K562 (cell line): ENCODE results near the gene TRIM33. TPM values are rescaled to one million over a fixed set of nuclear protein-coding genes. Genes with fewer than 3 reads are reported as not detected.

ENCODE experiments used
- BRF1 ChIP-seq: IDR thresholded peaks from 3 replicates; pipeline ENCODE4 v1.6.1; 2011; ENCODE audit warnings: borderline replicate concordance, mild to moderate bottlenecking; ENCODE audit not compliant: insufficient read length; ENCODE audit errors: extremely low read depth
- DIDO1 ChIP-seq: fragments of 450-650 bp; IDR thresholded peaks from 2 replicates; pipeline ENCODE4 v1.6.1; 2016; ENCODE audit warnings: low read depth, missing biosample characterization, missing genetic modification characterization
- ETV1 ChIP-seq: fragments of 450-650 bp; conservative IDR thresholded peaks from 2 replicates; pipeline ENCODE4 v1.6.1; 2016; ENCODE audit warnings: missing genetic modification characterization, control low read depth, low read depth, missing compliant biosample characterization
- KAT2B ChIP-seq: IDR thresholded peaks from one replicate; pipeline ENCODE4 v1.6.1; 2012; ENCODE audit warnings: low read depth, mild to moderate bottlenecking, control low read depth, inconsistent platforms, low read length, moderate library complexity
- MAFK ChIP-seq: IDR thresholded peaks from 2 replicates; pipeline ENCODE4 v1.6.1; 2011; ENCODE audit warnings: low read length, improper control_type of control experiment
- MECOM ChIP-seq: fragments of 250-450 bp; sonication (Bioruptor Pico); IDR thresholded peaks from 2 replicates; pipeline ENCODE4 v1.8.0; 2022; ENCODE audit warnings: inconsistent platforms
- MYNN ChIP-seq, 2 experiments: sonication (generic); formaldehyde crosslinking in 1 of 2; IDR thresholded peaks; 2 replicates each; pipeline versions ENCODE4 v1.5.0 to v1.6.1; 2016 to 2020; ENCODE audit warnings: antibody characterized with exemption in 1 of 2, missing genetic modification reagents in 1 of 2
- NCOA1 ChIP-seq: fragments of 450-650 bp; IDR thresholded peaks from 2 replicates; pipeline ENCODE4 v1.6.1; 2016; ENCODE audit warnings: low read depth
- RUNX1 ChIP-seq: sonication (generic); IDR thresholded peaks from 2 replicates; pipeline ENCODE4 v1.6.1; 2016; ENCODE audit warnings: antibody characterized with exemption, low read depth
- SOX6 ChIP-seq: fragments of 450-650 bp; IDR thresholded peaks from 2 replicates; pipeline ENCODE4 v1.6.1; 2014; ENCODE audit warnings: mild to moderate bottlenecking
- XRCC5 ChIP-seq: fragments of 200-400 bp; formaldehyde crosslinking; IDR thresholded peaks from 2 replicates; pipeline ENCODE4 v1.6.1; 2017; ENCODE audit warnings: low read depth, mild to moderate bottlenecking, low read length
- ZNF589 ChIP-seq: fragments of 200-800 bp; sonication (Bioruptor generic); IDR thresholded peaks from 2 replicates; pipeline ENCODE4 v1.6.1; 2016; ENCODE audit warnings: low read depth, missing genetic modification characterization, missing compliant biosample characterization
- polyA plus RNA-seq, 8 experiments: library from polyadenylated mRNA; depleted of rRNA in 4 of 8; stranded (reverse) in 5 of 8; unstranded in 3 of 8; fragments of >200 nt; fragmentation: Nextera tagmentation in 2 of 8; fragmentation: Illumina TruSeq in 1 of 8; extraction: Ambion mirVana in 2 of 8; extraction: Trizol in 1 of 8; gene quantifications; 2 replicates each; pipeline versions ENCODE4 v1.2.1 to v1.2.3, GENCODE V29; 2011 to 2014; ENCODE audit warnings: inconsistent platforms in 1 of 8, missing spikeins in 1 of 8
- total RNA-seq, 7 experiments: library from RNA; depleted of rRNA in 6 of 7; stranded (reverse); fragments of >200 nt in 6 of 7; fragmentation: Illumina TruSeq in 2 of 7; extraction: Trizol in 2 of 7; gene quantifications; 2 replicates each; pipeline versions ENCODE4 v1.2.1 to v1.2.3, GENCODE V29; 2011 to 2021; ENCODE audit warnings: low replicate concordance in 1 of 7
- TF ChIP-seq, protein P1 (sequence below), 2 experiments: fragments of 450-650 bp; IDR thresholded peaks; 2 replicates each; pipeline ENCODE4 v1.6.1; 2016
- TF ChIP-seq, protein P2 (sequence below), 2 experiments: IDR thresholded peaks; 2 replicates each; pipeline ENCODE4 v1.6.1; 2012; ENCODE audit warnings: improper control_type of control experiment in 2 of 2, low read depth in 2 of 2, low read length in 2 of 2, borderline replicate concordance in 1 of 2
- TF ChIP-seq, protein P3 (sequence below): fragments of 450-650 bp; IDR thresholded peaks from 2 replicates; pipeline ENCODE4 v1.6.1; 2016; ENCODE audit warnings: low read depth, mild to moderate bottlenecking, moderate library complexity
- TF ChIP-seq, protein P4 (sequence below): fragments of 250-450 bp; sonication (Bioruptor Pico); IDR thresholded peaks from 2 replicates; pipeline ENCODE4 v1.8.0; 2021; ENCODE audit warnings: borderline replicate concordance, mild to moderate bottlenecking, moderate library complexity; ENCODE audit not compliant: poor library complexity, severe bottlenecking
- TF ChIP-seq, protein P5 (sequence below), 2 experiments: fragments of 450-650 bp; IDR thresholded peaks; 2 replicates each; pipeline ENCODE4 v1.6.1; 2018; ENCODE audit warnings: mild to moderate bottlenecking in 2 of 2, low read depth in 1 of 2; ENCODE audit not compliant: partially characterized antibody in 2 of 2

TRIM33 gene
- total and polyA plus RNA-seq, 9 of the 15 experiments (the other 6 are each of a cell fraction or from before 2014, with no cell fraction given), result 9.3 to 58.4 (median 40.2) TPM

DNA sequence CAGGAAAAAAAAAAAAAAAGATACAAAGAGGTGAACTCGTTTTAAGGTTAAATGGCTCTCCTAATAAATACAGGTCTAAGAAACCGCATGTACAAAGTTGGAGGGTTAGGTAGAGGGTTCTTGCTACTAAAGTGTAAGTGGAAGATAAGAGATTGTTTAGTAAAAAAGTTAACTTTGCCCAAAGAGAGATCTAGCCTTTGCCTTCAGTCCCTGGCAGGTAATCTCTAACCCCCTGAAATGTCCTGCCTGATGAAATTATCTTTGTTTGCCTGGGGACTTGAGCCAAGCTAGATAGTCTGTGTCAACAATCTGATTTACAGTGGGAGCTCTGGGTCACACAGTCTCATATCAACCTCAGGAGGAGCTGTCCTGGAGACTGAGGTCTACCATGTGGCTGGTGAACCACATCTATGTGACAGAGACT is 57.6 kb downstream of the TRIM33 start (continued):
- TF ChIP-seq, protein P1, sequence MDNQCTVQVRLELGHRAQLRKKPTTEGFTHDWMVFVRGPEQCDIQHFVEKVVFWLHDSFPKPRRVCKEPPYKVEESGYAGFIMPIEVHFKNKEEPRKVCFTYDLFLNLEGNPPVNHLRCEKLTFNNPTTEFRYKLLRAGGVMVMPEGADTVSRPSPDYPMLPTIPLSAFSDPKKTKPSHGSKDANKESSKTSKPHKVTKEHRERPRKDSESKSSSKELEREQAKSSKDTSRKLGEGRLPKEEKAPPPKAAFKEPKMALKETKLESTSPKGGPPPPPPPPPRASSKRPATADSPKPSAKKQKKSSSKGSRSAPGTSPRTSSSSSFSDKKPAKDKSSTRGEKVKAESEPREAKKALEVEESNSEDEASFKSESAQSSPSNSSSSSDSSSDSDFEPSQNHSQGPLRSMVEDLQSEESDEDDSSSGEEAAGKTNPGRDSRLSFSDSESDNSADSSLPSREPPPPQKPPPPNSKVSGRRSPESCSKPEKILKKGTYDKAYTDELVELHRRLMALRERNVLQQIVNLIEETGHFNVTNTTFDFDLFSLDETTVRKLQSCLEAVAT (IDR thresholded peaks at IDR 0.05), result no peak
- TF ChIP-seq, protein P2, sequence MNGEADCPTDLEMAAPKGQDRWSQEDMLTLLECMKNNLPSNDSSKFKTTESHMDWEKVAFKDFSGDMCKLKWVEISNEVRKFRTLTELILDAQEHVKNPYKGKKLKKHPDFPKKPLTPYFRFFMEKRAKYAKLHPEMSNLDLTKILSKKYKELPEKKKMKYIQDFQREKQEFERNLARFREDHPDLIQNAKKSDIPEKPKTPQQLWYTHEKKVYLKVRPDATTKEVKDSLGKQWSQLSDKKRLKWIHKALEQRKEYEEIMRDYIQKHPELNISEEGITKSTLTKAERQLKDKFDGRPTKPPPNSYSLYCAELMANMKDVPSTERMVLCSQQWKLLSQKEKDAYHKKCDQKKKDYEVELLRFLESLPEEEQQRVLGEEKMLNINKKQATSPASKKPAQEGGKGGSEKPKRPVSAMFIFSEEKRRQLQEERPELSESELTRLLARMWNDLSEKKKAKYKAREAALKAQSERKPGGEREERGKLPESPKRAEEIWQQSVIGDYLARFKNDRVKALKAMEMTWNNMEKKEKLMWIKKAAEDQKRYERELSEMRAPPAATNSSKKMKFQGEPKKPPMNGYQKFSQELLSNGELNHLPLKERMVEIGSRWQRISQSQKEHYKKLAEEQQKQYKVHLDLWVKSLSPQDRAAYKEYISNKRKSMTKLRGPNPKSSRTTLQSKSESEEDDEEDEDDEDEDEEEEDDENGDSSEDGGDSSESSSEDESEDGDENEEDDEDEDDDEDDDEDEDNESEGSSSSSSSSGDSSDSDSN (IDR thresholded peaks at IDR 0.05; ENCODE audit: borderline replicate concordance in 1 of 2, low read depth in 2 of 2, low read length in 2 of 2), result 0 out of 4 replicates have a peak, but pooled peaks of 1 of the 2 experiments have one; percentile 28
- TF ChIP-seq, protein P3, sequence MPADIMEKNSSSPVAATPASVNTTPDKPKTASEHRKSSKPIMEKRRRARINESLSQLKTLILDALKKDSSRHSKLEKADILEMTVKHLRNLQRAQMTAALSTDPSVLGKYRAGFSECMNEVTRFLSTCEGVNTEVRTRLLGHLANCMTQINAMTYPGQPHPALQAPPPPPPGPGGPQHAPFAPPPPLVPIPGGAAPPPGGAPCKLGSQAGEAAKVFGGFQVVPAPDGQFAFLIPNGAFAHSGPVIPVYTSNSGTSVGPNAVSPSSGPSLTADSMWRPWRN, result 0 out of 2 replicates have a peak, but pooled peaks have one; percentile 51
- TF ChIP-seq XRCC5 (no peak), SOX6 (peak; percentile 84), ETV1 (no peak), NCOA1 (0 out of 2 replicates have a peak, but pooled peaks have one; percentile 32), DIDO1 (no peak), MYNN (IDR thresholded peaks at IDR 0.05) (no peak), MYNN (CRISPR knock-in tag; IDR thresholded peaks at IDR 0.05) (no peak), BRF1 (no peak), RUNX1 (no peak), MAFK (no peak), KAT2B (no peak), MECOM (CRISPR knock-in tag) (0 out of 2 replicates have a peak, but pooled peaks have one; percentile 16), ZNF589 (no peak)
- TF ChIP-seq, protein P4, sequence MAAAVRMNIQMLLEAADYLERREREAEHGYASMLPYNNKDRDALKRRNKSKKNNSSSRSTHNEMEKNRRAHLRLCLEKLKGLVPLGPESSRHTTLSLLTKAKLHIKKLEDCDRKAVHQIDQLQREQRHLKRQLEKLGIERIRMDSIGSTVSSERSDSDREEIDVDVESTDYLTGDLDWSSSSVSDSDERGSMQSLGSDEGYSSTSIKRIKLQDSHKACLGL (CRISPR knock-in tag), result no peak
- TF ChIP-seq, protein P5, sequence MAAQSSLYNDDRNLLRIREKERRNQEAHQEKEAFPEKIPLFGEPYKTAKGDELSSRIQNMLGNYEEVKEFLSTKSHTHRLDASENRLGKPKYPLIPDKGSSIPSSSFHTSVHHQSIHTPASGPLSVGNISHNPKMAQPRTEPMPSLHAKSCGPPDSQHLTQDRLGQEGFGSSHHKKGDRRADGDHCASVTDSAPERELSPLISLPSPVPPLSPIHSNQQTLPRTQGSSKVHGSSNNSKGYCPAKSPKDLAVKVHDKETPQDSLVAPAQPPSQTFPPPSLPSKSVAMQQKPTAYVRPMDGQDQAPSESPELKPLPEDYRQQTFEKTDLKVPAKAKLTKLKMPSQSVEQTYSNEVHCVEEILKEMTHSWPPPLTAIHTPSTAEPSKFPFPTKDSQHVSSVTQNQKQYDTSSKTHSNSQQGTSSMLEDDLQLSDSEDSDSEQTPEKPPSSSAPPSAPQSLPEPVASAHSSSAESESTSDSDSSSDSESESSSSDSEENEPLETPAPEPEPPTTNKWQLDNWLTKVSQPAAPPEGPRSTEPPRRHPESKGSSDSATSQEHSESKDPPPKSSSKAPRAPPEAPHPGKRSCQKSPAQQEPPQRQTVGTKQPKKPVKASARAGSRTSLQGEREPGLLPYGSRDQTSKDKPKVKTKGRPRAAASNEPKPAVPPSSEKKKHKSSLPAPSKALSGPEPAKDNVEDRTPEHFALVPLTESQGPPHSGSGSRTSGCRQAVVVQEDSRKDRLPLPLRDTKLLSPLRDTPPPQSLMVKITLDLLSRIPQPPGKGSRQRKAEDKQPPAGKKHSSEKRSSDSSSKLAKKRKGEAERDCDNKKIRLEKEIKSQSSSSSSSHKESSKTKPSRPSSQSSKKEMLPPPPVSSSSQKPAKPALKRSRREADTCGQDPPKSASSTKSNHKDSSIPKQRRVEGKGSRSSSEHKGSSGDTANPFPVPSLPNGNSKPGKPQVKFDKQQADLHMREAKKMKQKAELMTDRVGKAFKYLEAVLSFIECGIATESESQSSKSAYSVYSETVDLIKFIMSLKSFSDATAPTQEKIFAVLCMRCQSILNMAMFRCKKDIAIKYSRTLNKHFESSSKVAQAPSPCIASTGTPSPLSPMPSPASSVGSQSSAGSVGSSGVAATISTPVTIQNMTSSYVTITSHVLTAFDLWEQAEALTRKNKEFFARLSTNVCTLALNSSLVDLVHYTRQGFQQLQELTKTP (IDR thresholded peaks at IDR 0.05; ENCODE audit: low read depth in 1 of 2, partially characterized antibody in 2 of 2), result peak in 1 of 2 experiments; percentile 69
